Measurements from ENCODE around the gene ANKMY1.

ANKMY1 gene

GRCh38 chr2:240530181-240530580 is 27.6 kb downstream of the ANKMY1 start:
- no peak for TF ChIP-seq CTCF (IDR thresholded peaks at IDR 0.05; ENCODE audit: control insufficient read depth, insufficient read depth, low read depth, low read length, missing control alignments)
- DNase-seq (ENCODE audit: low read depth) = no peak
- no peak overlapping the region for H3K4me3 ChIP-seq (ENCODE audit: control insufficient read depth, low read depth, low read length)

GRCh38 chr2:240529344-240529999 is 28.3 kb downstream of the ANKMY1 start:
- no peak for TF ChIP-seq CTCF (IDR thresholded peaks at IDR 0.05; ENCODE audit: control insufficient read depth, insufficient read depth, low read depth, low read length, missing control alignments)
- H3K4me3 ChIP-seq (ENCODE audit: control insufficient read depth, low read depth, low read length) = no peak overlapping the region
- DNase-seq (ENCODE audit: low read depth) = no peak

GRCh38 chr2:240528406-240529040 is 29.3 kb downstream of the ANKMY1 start:
- TF ChIP-seq CTCF (IDR thresholded peaks at IDR 0.05; ENCODE audit: control insufficient read depth, insufficient read depth, low read depth, low read length, missing control alignments) = no peak
- DNase-seq (ENCODE audit: low read depth) = no peak
- no peak overlapping the region for H3K4me3 ChIP-seq (ENCODE audit: control insufficient read depth, low read depth, low read length)

- H3K4me3 ChIP-seq (ENCODE audit: control insufficient read depth, low read depth, low read length) = no peak overlapping the region
- DNase-seq (ENCODE audit: low read depth) = no peak
- no peak for TF ChIP-seq CTCF (IDR thresholded peaks at IDR 0.05; ENCODE audit: control insufficient read depth, insufficient read depth, low read depth, low read length, missing control alignments)
Measured at GRCh38 chr2:240527153-240527750, 30.5 kb downstream of the ANKMY1 start.

- DNase-seq (ENCODE audit: low read depth) = no peak
- TF ChIP-seq CTCF (IDR thresholded peaks at IDR 0.05; ENCODE audit: control insufficient read depth, insufficient read depth, low read depth, low read length, missing control alignments) = no peak
- H3K4me3 ChIP-seq (ENCODE audit: control insufficient read depth, low read depth, low read length) = no peak overlapping the region
Measured at GRCh38 chr2:240526521-240526920, 31.3 kb downstream of the ANKMY1 start.

- H3K4me3 ChIP-seq (ENCODE audit: control insufficient read depth, low read depth, low read length) = no peak overlapping the region
- no peak for TF ChIP-seq CTCF (IDR thresholded peaks at IDR 0.05; ENCODE audit: control insufficient read depth, insufficient read depth, low read depth, low read length, missing control alignments)
- DNase-seq (ENCODE audit: low read depth) = no peak
Measured at GRCh38 chr2:240525802-240526201, 32.0 kb downstream of the ANKMY1 start.

Measured in AG09309 (cell line).